Common myeloid progenitor, CD34-positive (primary cell): ENCODE results near the gene RCSD1.

Source experiments
- CTCF ChIA-PET: fragments of 350-600 bp; sonication (Branson Sonifier 250); formaldehyde crosslinking; loops from one replicate; lab custom pipeline; 2021; ENCODE audit warnings: antibody characterized with exemption; lab: Charles Lee
- POLR2A ChIA-PET: fragments of 350-600 bp; sonication (Branson Sonifier 250); formaldehyde crosslinking; loops from one replicate; lab custom pipeline; 2021; ENCODE audit warnings: antibody characterized with exemption; lab: Charles Lee
- DNase-seq, 3 donors: peaks; one replicate each; pipeline versions ENCODE4 v3.0.0 to v3.0.0-alpha.2; 2013
- H3K27ac ChIP-seq, 2 experiments: 1 replicate in 1 of 2; 2 replicates in 1 of 2; pipeline ENCODE4 v1.7.0; 2013; ENCODE audit warnings: inconsistent platforms in 2 of 2, low read length in 2 of 2, mild to moderate bottlenecking in 2 of 2, low read depth in 1 of 2, moderate library complexity in 1 of 2; ENCODE audit not compliant: severe bottlenecking in 2 of 2, insufficient read depth in 1 of 2, poor library complexity in 1 of 2
- H3K27me3 ChIP-seq, 5 experiments: replicated peaks in 2 of 5; 1 replicate in 3 of 5; 2 replicates in 2 of 5; pipeline versions ENCODE4 v1.6.1 to v1.7.0; 2013; ENCODE audit warnings: low read length in 4 of 5, mild to moderate bottlenecking in 2 of 5, moderate library complexity in 2 of 5, inconsistent platforms in 1 of 5; ENCODE audit not compliant: insufficient read depth in 5 of 5, control insufficient read depth in 4 of 5
- H3K36me3 ChIP-seq, 4 experiments: 1 replicate in 2 of 4; 2 replicates in 2 of 4; pipeline versions ENCODE4 v1.6.1 to v1.7.0; 2013; ENCODE audit warnings: low read length in 3 of 4, control low read depth in 1 of 4, mild to moderate bottlenecking in 1 of 4; ENCODE audit not compliant: control insufficient read depth in 4 of 4, insufficient read depth in 4 of 4
- H3K4me1 ChIP-seq, 4 experiments: 1 replicate in 3 of 4; 2 replicates in 1 of 4; pipeline versions ENCODE4 v1.6.1 to v1.7.1; 2013; ENCODE audit warnings: low read length in 3 of 4, mild to moderate bottlenecking in 3 of 4, control low read depth in 1 of 4, inconsistent platforms in 1 of 4, moderate library complexity in 1 of 4; ENCODE audit not compliant: control insufficient read depth in 4 of 4, insufficient read depth in 4 of 4; ENCODE audit errors: control extremely low read depth in 1 of 4
- H3K4me3 ChIP-seq, 7 experiments: 1 replicate in 4 of 7; 2 replicates in 3 of 7; pipeline versions ENCODE4 v1.5.1 to v1.7.0; 2013; ENCODE audit warnings: mild to moderate bottlenecking in 7 of 7, low read length in 6 of 7, moderate library complexity in 6 of 7, inconsistent platforms in 2 of 7, low read depth in 2 of 7, control low read depth in 1 of 7; ENCODE audit not compliant: insufficient read depth in 4 of 7, control insufficient read depth in 1 of 7; ENCODE audit errors: extremely low read depth in 1 of 7
- H3K9me3 ChIP-seq, 5 experiments: 1 replicate in 4 of 5; 2 replicates in 1 of 5; pipeline versions ENCODE4 v1.6.1 to v1.7.1; 2013; ENCODE audit warnings: low read length in 4 of 5, mild to moderate bottlenecking in 2 of 5, inconsistent platforms in 1 of 5, low read depth in 1 of 5, moderate library complexity in 1 of 5; ENCODE audit not compliant: control insufficient read depth in 4 of 5, insufficient read depth in 2 of 5; ENCODE audit errors: control extremely low read depth in 1 of 5
- WGBS: methylation state at CpG from one replicate; pipeline ENCODE4 v1.1.5; 2013; ENCODE audit not compliant: insufficient coverage; 5-methylcytosine and 5-hydroxymethylcytosine counted together

RCSD1 gene

DNA sequence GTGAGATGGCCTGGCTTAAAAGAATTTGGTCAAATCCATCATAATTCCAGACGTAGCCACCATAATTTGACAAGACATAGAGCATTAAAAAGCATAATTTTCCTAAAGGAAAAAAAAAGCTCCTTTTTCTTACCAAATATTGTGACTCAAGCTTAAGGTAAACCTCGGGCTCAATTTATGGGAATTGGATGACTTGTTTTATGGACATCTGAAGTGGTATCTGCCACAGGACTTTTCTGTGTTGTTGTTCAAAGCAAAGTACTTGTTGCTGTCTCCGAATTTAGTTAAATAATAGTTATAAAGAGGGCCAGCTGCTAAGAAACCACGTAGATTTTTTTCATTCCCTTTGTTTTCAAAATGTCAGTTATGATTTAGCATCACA, 92.8 kb downstream of the RCSD1 start:
- ChIA-PET POLR2A (no interaction called here), CTCF (interaction anchor here (1.0 to 1.3 kb wide), 3 partner anchors 9 to 361 kb away, joined by 3 to 4 read pairs (median 3); no protein-coding TSS in a partner anchor)
- no peaks in the 10 kb centered on the region for H3K36me3 ChIP-seq
- peak overlapping the region in 1 of 2 experiments; percentile 57 for H3K27ac ChIP-seq
- H3K4me1 ChIP-seq: peaks cover 3 to 33% (median 17%) of the 10 kb centered on the region in 4 experiments
- no peak for DNase-seq
- H3K27me3 ChIP-seq: no peaks in the 10 kb centered on the region
- no peaks in the 10 kb centered on the region for H3K9me3 ChIP-seq
- H3K4me3 ChIP-seq: peak overlapping the region in 6 of 7 experiments; percentile 69 to 93 (median 91)
- 21% methylated on average over 3 of the region's 4 CpGs for WGBS

- WGBS: 100% methylated on average over 1 of the region's 2 CpGs
- Histone ChIP-seq H3K9me3 (no peaks in the 10 kb centered on the region), H3K27me3 (no peaks in the 10 kb centered on the region), H3K36me3 (peaks cover 0 to 3% (median 0%) of the 10 kb centered on the region in 4 experiments), H3K4me3 (no peak overlapping the region), H3K4me1 (peaks cover 3 to 29% (median 17%) of the 10 kb centered on the region in 4 experiments), H3K27ac (no peak overlapping the region)
- CTCF ChIA-PET: interaction anchor here (0.6 to 1.6 kb wide), 7 partner anchors 8 to 360 kb away, joined by 3 to 6 read pairs (median 3); no protein-coding TSS in a partner anchor
- POLR2A ChIA-PET: no interaction called here
- DNase-seq: no peak
Measured at GRCh38 chr1:167723707-167724323, 93.8 kb downstream of the RCSD1 start.

DNA sequence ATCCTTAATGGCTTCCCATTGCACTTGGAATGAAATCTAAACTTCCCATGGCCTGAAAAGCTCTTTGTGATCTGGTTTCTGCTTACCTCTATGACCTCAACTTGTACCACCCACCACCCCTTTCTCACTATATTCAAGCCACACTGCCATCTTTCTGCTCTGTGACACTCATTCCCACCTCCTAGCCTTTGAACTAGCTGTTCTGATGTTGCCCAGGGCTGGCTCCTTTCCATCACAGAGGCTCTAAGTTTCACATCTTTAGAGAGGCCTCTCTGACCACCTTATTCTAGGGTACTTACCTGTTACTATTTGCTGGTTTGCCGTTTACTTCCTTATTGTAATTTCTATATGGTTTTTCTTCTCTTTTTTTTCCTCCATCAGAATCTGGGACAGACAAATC, 96.0 kb downstream of the RCSD1 start:
- no peak for DNase-seq
- ChIA-PET POLR2A (no interaction called here), CTCF (interaction anchor here (0.9 kb wide), 1 partner anchor 8 kb away, joined by 3 read pairs; no protein-coding TSS in a partner anchor)
- H3K9me3 ChIP-seq: no peaks in the 10 kb centered on the region
- H3K4me3 ChIP-seq: no peak overlapping the region
- H3K27me3 ChIP-seq: no peaks in the 10 kb centered on the region
- no CpG with 5 or more reads among the region's 1 CpG for WGBS
- H3K4me1 ChIP-seq: peaks cover under 1 to 22% (median 12%) of the 10 kb centered on the region in 4 experiments
- H3K36me3 ChIP-seq: peaks cover 0 to 7% (median 4%) of the 10 kb centered on the region in 4 experiments
- no peak overlapping the region for H3K27ac ChIP-seq

DNA sequence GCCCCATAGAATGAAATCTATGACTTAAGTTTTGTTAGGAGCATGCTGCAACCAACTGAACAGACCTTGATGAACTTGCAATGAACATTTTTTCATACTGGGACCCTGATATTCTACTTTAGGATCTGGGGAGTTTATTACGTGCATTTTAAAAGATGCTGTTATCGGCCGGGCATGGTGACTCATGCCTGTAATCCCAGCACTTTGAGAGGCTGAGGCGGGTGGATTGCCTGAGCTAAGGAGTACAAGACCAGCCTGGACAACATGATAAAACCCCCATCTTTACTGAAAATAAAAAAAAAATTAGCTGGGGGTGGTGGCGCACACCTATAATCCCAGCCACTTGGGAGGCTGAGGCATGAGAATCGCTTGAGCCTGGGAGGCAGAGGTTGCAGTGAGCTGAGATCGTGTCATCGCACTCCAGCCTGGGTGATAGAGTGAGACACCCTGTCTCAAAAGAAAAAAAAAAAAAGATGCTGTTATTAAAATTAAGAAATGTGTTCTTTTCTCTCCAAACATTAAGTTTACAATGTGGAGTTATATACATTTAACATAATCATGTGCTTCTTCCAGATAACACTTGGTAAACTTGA, 98.9 kb downstream of the RCSD1 start:
- ChIA-PET CTCF (no interaction called here), POLR2A (interaction anchor here (1.2 kb wide), 1 partner anchor 10 kb away, joined by 3 read pairs; no protein-coding TSS in a partner anchor)
- Histone ChIP-seq H3K27ac (no peak overlapping the region), H3K4me3 (no peak overlapping the region), H3K36me3 (peaks cover 0 to 7% (median 6%) of the 10 kb centered on the region in 4 experiments), H3K9me3 (peaks cover 0 to 4% (median 0%) of the 10 kb centered on the region in 5 experiments), H3K27me3 (no peaks in the 10 kb centered on the region), H3K4me1 (peaks cover 0 to 5% (median under 1%) of the 10 kb centered on the region in 4 experiments)
- 96% methylated on average over 4 of the region's 8 CpGs for WGBS
- DNase-seq: no peak

- POLR2A ChIA-PET: no interaction called here
- H3K36me3 ChIP-seq: peaks cover 0 to 20% (median 10%) of the 10 kb centered on the region in 4 experiments
- CTCF ChIA-PET: interaction anchor here (0.6 to 1.3 kb wide), 2 partner anchors 9 to 139 kb away, joined by 3 read pairs; no protein-coding TSS in a partner anchor
- H3K27ac ChIP-seq: no peak overlapping the region
- H3K4me3 ChIP-seq: no peak overlapping the region
- H3K9me3 ChIP-seq: peaks cover 0 to 22% (median 3%) of the 10 kb centered on the region in 5 experiments
- H3K4me1 ChIP-seq: peaks cover 0 to 2% (median 0%) of the 10 kb centered on the region in 4 experiments
- WGBS: 98% methylated on average over 3 of the region's 4 CpGs
- DNase-seq: no peak
- no peaks in the 10 kb centered on the region for H3K27me3 ChIP-seq
Measured at GRCh38 chr1:167734227-167734626, 104.2 kb downstream of the RCSD1 start.

DNA sequence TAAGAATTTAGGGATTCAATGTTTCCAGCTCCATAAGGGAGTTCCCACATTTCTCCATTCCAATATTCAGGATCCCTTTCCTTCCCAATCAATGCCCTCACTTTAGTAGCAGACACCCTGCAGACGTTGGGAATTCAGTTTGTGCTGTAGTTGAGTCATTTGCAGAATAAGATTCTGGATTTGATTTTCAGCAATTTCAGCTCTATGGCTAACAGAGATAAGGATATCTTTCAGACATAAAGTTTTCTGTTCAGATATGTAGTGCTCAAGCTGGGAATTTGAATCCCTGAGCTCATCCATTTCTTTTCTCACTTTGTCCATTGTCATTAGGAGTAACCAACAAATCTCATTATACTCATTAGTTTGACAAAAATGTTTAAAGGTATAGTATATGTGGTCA, 104.8 kb downstream of the RCSD1 start:
- no peak for DNase-seq
- peaks cover 0 to 2% (median 0%) of the 10 kb centered on the region in 4 experiments for H3K4me1 ChIP-seq
- no peak overlapping the region for H3K4me3 ChIP-seq
- H3K9me3 ChIP-seq: peaks cover 0 to 22% (median 3%) of the 10 kb centered on the region in 5 experiments
- CTCF ChIA-PET: interaction anchor here (1.3 kb wide), 1 partner anchor 9 kb away, joined by 3 read pairs; no protein-coding TSS in a partner anchor
- POLR2A ChIA-PET: no interaction called here
- WGBS: 100% methylated on average over 1 of the region's 1 CpG
- H3K27ac ChIP-seq: no peak overlapping the region
- peaks cover 0 to 20% (median 10%) of the 10 kb centered on the region in 4 experiments for H3K36me3 ChIP-seq
- H3K27me3 ChIP-seq: no peaks in the 10 kb centered on the region
